Measurements from ENCODE around the gene SLC6A11. TPM values are rescaled to one million over a fixed set of nuclear protein-coding genes. Genes with fewer than 3 reads are reported as not detected.

SLC6A11 gene
- total RNA-seq, 4 donors from 2014 or later: 0.30 to 0.44 (median 0.42) TPM; not detected in 1

DNA sequence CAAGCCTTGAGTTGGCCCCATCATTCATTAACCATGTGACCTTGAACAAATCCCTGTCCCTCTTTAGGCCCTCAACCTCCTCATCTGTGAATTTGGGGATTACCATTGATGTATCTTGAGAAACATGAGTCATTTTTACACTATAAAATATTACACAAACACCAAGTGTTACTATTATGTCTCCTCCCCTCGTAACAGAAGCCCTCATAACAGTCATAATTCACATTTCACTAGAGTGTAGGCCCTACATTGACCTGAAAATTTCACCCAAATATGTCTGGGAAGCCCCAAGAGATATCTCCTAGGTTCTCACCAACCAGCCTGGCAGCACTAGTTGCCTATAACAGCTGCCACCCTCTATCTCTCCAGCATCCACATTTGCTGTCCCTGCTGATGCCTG lies 160.7 kb downstream of the SLC6A11 start:
- TF ChIP-seq, protein P1, sequence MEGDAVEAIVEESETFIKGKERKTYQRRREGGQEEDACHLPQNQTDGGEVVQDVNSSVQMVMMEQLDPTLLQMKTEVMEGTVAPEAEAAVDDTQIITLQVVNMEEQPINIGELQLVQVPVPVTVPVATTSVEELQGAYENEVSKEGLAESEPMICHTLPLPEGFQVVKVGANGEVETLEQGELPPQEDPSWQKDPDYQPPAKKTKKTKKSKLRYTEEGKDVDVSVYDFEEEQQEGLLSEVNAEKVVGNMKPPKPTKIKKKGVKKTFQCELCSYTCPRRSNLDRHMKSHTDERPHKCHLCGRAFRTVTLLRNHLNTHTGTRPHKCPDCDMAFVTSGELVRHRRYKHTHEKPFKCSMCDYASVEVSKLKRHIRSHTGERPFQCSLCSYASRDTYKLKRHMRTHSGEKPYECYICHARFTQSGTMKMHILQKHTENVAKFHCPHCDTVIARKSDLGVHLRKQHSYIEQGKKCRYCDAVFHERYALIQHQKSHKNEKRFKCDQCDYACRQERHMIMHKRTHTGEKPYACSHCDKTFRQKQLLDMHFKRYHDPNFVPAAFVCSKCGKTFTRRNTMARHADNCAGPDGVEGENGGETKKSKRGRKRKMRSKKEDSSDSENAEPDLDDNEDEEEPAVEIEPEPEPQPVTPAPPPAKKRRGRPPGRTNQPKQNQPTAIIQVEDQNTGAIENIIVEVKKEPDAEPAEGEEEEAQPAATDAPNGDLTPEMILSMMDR (IDR thresholded peaks at IDR 0.05): no peak
- TF ChIP-seq POLR2A (IDR thresholded peaks at IDR 0.05): no peak
- TF ChIP-seq EP300 (IDR thresholded peaks at IDR 0.05): no peak
- WGBS, 2 donors: 97 to 100% methylated on average over 1 of the region's 1 CpG
- Histone ChIP-seq H3K9me3 (no peaks in the 10 kb centered on the region), H3K27ac (no peak overlapping the region), H3K27me3 (no peaks in the 10 kb centered on the region), H3K36me3 (no peaks in the 10 kb centered on the region), H3K4me3 (no peak overlapping the region), H3K4me1 (peaks cover 0 to 2% (median 0%) of the 10 kb centered on the region in 4 donors)
- no peak for DNase-seq (ENCODE audit: low spot score in 2 of 2)

DNA sequence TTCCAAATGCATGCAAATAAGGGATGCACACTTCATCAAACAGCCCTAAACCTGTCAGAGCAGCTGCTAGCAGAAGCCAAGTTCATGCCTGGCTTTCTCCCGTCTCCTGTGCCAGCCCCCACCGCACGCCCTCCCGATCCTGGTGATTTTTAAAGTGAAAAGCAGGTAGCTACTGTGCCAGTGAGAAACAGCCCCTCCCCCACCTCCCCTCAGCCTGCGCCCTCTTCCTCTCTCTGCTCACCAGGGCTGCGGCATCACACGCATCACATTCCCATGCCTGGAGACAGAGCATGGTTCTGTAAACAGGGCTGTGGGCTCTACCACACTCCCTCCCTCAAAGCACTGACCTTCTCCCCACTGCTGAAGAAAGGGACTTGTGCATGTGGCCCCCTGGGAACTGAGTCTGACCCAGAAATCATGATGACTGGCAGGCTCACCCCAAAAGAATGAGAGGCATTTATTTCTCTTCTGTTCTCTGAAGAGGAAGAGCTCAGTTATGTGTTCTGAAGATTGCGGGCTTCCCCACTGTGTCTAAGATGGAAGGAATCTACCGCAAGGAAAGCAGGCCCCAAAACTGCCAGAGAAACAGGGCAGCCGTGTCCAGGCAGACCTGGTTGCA lies 162.0 kb downstream of the SLC6A11 start:
- Histone ChIP-seq H3K27me3 (no peaks in the 10 kb centered on the region), H3K4me1 (peaks cover 0 to 14% (median 0%) of the 10 kb centered on the region in 4 donors), H3K27ac (no peak overlapping the region), H3K9me3 (no peaks in the 10 kb centered on the region), H3K36me3 (no peaks in the 10 kb centered on the region), H3K4me3 (no peak overlapping the region)
- 32 to 42% methylated on average over 10 of the region's 10 CpGs for WGBS, 2 donors
- TF ChIP-seq POLR2A (IDR thresholded peaks at IDR 0.05) (no peak), EP300 (IDR thresholded peaks at IDR 0.05) (no peak)
- TF ChIP-seq, protein P1 (IDR thresholded peaks at IDR 0.05): no peak
- DNase-seq (ENCODE audit: low spot score in 2 of 2): no peak

DNA sequence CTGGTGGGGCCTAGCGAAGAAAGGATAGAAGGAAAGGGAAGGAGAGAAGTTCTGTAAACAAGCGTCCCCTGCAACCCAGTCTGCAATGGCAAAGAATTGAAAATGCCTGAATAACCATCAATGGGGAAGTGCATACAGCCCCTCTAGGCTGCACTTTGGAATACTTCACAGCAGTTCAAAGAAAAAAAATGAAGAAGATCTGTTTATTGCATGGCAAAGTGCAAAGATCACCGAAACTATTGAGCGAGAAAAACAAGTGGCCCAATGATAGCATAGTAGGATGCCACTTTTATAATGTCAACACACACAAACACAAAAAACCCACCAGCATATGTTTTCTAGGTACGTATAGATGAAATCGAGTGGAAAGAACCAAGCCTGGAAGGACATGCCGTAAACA lies 162.9 kb downstream of the SLC6A11 start:
- peaks cover 0 to 19% (median 0%) of the 10 kb centered on the region in 4 donors for H3K4me1 ChIP-seq
- WGBS, 2 donors: 92 to 96% methylated on average over 7 of the region's 7 CpGs
- no peaks in the 10 kb centered on the region for H3K27me3 ChIP-seq
- TF ChIP-seq EP300 (IDR thresholded peaks at IDR 0.05) (no peak), POLR2A (IDR thresholded peaks at IDR 0.05) (no peak)
- TF ChIP-seq, protein P1 (IDR thresholded peaks at IDR 0.05): no peak
- no peaks in the 10 kb centered on the region for H3K36me3 ChIP-seq
- no peaks in the 10 kb centered on the region for H3K9me3 ChIP-seq
- H3K4me3 ChIP-seq: no peak overlapping the region
- no peak for DNase-seq (ENCODE audit: low spot score in 2 of 2)
- H3K27ac ChIP-seq: no peak overlapping the region

DNA sequence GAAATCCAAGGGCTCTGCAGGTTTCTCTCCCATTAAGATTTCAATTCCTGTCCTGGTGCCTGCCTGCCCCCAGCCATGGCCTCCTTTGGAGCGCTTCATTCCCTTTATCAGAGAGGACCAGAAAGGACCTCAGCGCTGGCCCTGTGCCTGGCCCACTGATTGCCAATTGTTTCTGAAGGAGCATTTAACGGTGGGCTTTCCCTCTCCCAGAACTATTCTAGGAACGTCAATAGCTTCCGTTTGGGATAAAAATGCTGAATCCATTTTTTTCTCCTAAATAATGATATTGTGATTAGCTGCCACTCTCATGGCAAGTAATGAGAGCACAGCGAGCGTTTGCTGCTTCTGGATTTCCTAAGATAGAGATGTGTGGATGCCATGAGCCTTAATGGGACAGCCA lies 164.3 kb downstream of the SLC6A11 start:
- no peaks in the 10 kb centered on the region for H3K27me3 ChIP-seq
- 60 to 73% methylated on average over 7 of the region's 7 CpGs for WGBS, 2 donors
- peaks cover 0 to 19% (median 0%) of the 10 kb centered on the region in 4 donors for H3K4me1 ChIP-seq
- no peaks in the 10 kb centered on the region for H3K9me3 ChIP-seq
- H3K4me3 ChIP-seq: no peak overlapping the region
- no peaks in the 10 kb centered on the region for H3K36me3 ChIP-seq
- no peak overlapping the region for H3K27ac ChIP-seq
- no peak for DNase-seq (ENCODE audit: low spot score in 2 of 2)
- TF ChIP-seq POLR2A (IDR thresholded peaks at IDR 0.05) (no peak), EP300 (IDR thresholded peaks at IDR 0.05) (no peak)
- TF ChIP-seq, protein P1 (IDR thresholded peaks at IDR 0.05): no peak

DNA sequence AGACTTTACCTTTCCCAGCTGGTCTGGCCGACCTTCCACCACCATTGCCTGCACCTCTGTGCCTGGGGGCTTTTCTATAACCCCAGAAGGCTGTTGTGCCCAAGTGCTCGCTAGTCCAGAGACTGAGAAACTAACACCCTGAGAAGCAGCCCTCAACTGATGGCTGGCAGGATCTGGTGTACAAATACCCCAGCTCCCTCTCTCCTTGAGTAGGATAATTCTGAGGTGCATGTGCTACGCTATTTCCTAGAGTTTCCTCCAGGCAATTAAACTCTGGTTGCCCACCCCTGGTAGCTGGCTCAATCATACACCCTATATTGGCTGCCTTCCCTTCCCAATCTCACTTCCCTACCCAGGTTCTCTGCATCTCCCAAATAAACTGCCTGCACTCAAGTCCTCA lies 165.0 kb downstream of the SLC6A11 start:
- 72 to 93% methylated on average over 3 of the region's 3 CpGs for WGBS, 2 donors
- Histone ChIP-seq H3K27me3 (no peaks in the 10 kb centered on the region), H3K9me3 (no peaks in the 10 kb centered on the region), H3K36me3 (no peaks in the 10 kb centered on the region), H3K27ac (no peak overlapping the region), H3K4me1 (peaks cover 0 to 19% (median 0%) of the 10 kb centered on the region in 4 donors), H3K4me3 (no peak overlapping the region)
- DNase-seq (ENCODE audit: low spot score in 2 of 2): no peak
- TF ChIP-seq POLR2A (IDR thresholded peaks at IDR 0.05) (no peak), EP300 (IDR thresholded peaks at IDR 0.05) (no peak)
- TF ChIP-seq, protein P1 (IDR thresholded peaks at IDR 0.05): no peak

Measured in tibial nerve (tissue), 4 donors.